ENCODE measurements around the gene CHRNG.

DNA sequence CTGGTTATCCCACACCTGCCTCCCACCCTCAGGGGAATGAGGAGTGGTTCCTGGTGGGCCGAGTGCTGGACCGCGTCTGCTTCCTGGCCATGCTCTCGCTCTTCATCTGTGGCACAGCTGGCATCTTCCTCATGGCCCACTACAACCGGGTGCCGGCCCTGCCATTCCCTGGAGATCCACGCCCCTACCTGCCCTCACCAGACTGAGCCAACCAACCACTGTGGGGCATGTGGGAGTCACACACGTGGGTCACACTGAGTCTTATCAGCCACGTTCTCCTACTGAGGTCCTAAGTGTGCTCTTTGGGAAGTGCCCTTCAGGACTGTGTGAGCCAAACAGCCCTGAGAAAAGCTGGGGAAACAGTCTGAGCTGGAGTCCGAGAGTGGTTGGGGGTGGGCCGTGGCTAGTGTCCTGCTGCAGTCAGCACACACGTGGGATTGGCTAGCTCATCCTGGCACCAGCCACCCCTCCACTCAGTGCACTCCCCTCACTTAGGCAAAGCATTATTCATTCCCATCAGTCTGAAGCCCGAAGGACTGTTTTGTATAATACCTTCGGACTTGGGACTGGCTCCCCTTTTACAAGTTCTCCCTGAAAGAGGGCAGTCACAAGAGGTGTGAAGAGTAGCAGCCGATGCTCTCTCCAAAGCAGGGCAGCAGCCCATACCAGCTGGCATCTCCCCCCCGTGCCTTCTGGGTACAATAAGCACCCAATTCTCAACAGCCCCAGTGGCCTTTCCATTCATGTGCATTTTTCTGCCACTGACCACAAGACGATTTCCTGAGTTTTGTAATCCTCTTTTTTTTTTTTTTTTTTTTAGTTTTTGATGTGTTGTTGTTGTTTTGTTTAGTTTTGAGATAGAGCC is 6.3 kb downstream of the CHRNG start:
- TF ChIP-seq CREB1 (CRISPR knock-in tag; IDR thresholded peaks at IDR 0.05; ENCODE audit: low read depth) (no peak), EZH2 (IDR thresholded peaks at IDR 0.05; ENCODE audit: low read depth, unreplicated experiment) (no peak), POLR2AphosphoS5 (IDR thresholded peaks at IDR 0.05; ENCODE audit: low read depth) (no peak), EZH2phosphoT487 (IDR thresholded peaks at IDR 0.05; ENCODE audit: unreplicated experiment) (no peak), ZNF331 (CRISPR knock-in tag; IDR thresholded peaks at IDR 0.05; ENCODE audit: low read depth) (no peak), JUNB (IDR thresholded peaks at IDR 0.05; ENCODE audit: unreplicated experiment) (no peak), ZNF114 (CRISPR knock-in tag; IDR thresholded peaks at IDR 0.05) (no peak)
- TF ChIP-seq, protein P1, sequence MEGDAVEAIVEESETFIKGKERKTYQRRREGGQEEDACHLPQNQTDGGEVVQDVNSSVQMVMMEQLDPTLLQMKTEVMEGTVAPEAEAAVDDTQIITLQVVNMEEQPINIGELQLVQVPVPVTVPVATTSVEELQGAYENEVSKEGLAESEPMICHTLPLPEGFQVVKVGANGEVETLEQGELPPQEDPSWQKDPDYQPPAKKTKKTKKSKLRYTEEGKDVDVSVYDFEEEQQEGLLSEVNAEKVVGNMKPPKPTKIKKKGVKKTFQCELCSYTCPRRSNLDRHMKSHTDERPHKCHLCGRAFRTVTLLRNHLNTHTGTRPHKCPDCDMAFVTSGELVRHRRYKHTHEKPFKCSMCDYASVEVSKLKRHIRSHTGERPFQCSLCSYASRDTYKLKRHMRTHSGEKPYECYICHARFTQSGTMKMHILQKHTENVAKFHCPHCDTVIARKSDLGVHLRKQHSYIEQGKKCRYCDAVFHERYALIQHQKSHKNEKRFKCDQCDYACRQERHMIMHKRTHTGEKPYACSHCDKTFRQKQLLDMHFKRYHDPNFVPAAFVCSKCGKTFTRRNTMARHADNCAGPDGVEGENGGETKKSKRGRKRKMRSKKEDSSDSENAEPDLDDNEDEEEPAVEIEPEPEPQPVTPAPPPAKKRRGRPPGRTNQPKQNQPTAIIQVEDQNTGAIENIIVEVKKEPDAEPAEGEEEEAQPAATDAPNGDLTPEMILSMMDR (conservative IDR thresholded peaks at IDR 0.05; ENCODE audit: low read depth in 2 of 2): no peak
- TF ChIP-seq, protein P2, sequence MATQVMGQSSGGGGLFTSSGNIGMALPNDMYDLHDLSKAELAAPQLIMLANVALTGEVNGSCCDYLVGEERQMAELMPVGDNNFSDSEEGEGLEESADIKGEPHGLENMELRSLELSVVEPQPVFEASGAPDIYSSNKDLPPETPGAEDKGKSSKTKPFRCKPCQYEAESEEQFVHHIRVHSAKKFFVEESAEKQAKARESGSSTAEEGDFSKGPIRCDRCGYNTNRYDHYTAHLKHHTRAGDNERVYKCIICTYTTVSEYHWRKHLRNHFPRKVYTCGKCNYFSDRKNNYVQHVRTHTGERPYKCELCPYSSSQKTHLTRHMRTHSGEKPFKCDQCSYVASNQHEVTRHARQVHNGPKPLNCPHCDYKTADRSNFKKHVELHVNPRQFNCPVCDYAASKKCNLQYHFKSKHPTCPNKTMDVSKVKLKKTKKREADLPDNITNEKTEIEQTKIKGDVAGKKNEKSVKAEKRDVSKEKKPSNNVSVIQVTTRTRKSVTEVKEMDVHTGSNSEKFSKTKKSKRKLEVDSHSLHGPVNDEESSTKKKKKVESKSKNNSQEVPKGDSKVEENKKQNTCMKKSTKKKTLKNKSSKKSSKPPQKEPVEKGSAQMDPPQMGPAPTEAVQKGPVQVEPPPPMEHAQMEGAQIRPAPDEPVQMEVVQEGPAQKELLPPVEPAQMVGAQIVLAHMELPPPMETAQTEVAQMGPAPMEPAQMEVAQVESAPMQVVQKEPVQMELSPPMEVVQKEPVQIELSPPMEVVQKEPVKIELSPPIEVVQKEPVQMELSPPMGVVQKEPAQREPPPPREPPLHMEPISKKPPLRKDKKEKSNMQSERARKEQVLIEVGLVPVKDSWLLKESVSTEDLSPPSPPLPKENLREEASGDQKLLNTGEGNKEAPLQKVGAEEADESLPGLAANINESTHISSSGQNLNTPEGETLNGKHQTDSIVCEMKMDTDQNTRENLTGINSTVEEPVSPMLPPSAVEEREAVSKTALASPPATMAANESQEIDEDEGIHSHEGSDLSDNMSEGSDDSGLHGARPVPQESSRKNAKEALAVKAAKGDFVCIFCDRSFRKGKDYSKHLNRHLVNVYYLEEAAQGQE (IDR thresholded peaks at IDR 0.05; ENCODE audit: unreplicated experiment): no peak
- TF ChIP-seq, protein P3, sequence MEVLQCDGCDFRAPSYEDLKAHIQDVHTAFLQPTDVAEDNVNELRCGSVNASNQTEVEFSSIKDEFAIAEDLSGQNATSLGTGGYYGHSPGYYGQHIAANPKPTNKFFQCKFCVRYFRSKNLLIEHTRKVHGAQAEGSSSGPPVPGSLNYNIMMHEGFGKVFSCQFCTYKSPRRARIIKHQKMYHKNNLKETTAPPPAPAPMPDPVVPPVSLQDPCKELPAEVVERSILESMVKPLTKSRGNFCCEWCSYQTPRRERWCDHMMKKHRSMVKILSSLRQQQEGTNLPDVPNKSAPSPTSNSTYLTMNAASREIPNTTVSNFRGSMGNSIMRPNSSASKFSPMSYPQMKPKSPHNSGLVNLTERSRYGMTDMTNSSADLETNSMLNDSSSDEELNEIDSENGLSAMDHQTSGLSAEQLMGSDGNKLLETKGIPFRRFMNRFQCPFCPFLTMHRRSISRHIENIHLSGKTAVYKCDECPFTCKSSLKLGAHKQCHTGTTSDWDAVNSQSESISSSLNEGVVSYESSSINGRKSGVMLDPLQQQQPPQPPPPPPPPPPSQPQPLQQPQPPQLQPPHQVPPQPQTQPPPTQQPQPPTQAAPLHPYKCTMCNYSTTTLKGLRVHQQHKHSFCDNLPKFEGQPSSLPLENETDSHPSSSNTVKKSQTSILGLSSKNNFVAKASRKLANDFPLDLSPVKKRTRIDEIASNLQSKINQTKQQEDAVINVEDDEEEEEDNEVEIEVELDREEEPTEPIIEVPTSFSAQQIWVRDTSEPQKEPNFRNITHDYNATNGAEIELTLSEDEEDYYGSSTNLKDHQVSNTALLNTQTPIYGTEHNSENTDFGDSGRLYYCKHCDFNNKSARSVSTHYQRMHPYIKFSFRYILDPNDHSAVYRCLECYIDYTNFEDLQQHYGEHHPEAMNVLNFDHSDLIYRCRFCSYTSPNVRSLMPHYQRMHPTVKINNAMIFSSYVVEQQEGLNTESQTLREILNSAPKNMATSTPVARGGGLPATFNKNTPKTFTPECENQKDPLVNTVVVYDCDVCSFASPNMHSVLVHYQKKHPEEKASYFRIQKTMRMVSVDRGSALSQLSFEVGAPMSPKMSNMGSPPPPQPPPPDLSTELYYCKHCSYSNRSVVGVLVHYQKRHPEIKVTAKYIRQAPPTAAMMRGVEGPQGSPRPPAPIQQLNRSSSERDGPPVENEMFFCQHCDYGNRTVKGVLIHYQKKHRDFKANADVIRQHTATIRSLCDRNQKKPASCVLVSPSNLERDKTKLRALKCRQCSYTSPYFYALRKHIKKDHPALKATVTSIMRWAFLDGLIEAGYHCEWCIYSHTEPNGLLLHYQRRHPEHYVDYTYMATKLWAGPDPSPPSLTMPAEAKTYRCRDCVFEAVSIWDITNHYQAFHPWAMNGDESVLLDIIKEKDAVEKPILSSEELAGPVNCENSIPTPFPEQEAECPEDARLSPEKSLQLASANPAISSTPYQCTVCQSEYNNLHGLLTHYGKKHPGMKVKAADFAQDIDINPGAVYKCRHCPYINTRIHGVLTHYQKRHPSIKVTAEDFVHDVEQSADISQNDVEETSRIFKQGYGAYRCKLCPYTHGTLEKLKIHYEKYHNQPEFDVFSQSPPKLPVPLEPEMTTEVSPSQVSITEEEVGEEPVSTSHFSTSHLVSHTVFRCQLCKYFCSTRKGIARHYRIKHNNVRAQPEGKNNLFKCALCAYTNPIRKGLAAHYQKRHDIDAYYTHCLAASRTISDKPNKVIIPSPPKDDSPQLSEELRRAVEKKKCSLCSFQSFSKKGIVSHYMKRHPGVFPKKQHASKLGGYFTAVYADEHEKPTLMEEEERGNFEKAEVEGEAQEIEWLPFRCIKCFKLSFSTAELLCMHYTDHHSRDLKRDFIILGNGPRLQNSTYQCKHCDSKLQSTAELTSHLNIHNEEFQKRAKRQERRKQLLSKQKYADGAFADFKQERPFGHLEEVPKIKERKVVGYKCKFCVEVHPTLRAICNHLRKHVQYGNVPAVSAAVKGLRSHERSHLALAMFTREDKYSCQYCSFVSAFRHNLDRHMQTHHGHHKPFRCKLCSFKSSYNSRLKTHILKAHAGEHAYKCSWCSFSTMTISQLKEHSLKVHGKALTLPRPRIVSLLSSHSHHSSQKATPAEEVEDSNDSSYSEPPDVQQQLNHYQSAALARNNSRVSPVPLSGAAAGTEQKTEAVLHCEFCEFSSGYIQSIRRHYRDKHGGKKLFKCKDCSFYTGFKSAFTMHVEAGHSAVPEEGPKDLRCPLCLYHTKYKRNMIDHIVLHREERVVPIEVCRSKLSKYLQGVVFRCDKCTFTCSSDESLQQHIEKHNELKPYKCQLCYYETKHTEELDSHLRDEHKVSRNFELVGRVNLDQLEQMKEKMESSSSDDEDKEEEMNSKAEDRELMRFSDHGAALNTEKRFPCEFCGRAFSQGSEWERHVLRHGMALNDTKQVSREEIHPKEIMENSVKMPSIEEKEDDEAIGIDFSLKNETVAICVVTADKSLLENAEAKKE (CRISPR knock-in tag; IDR thresholded peaks at IDR 0.05): no peak
- TF ChIP-seq, protein P4, sequence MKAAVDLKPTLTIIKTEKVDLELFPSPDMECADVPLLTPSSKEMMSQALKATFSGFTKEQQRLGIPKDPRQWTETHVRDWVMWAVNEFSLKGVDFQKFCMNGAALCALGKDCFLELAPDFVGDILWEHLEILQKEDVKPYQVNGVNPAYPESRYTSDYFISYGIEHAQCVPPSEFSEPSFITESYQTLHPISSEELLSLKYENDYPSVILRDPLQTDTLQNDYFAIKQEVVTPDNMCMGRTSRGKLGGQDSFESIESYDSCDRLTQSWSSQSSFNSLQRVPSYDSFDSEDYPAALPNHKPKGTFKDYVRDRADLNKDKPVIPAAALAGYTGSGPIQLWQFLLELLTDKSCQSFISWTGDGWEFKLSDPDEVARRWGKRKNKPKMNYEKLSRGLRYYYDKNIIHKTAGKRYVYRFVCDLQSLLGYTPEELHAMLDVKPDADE (IDR thresholded peaks at IDR 0.05): no peak
